Measurements from ENCODE around the gene PF4V1. TPM values are rescaled to one million over a fixed set of nuclear protein-coding genes. Genes with fewer than 3 reads are reported as not detected.

Gene PF4V1
- total and polyA plus RNA-seq, 9 of the 15 experiments (the other 6 are each of a cell fraction or from before 2014, with no cell fraction given) = not detected

GRCh38 chr4:73868206-73869129 is 15.4 kb downstream of the PF4V1 start (continued):
- TF ChIP-seq COPS2 (conservative IDR thresholded peaks at IDR 0.05) (no peak), ZBTB40 (IDR thresholded peaks at IDR 0.05) (peak; percentile 28; the same call in 1 of the 2 replicates), ZBTB40 (CRISPR knock-in tag; IDR thresholded peaks at IDR 0.05) (no peak), ZBED1 (IDR thresholded peaks at IDR 0.05) (no peak), ZNF436 (CRISPR knock-in tag; IDR thresholded peaks at IDR 0.05) (no peak), EGR1 (conservative IDR thresholded peaks at IDR 0.05) (no peak)
